B cell (primary cell): ENCODE measurements around the gene ANTXRL. TPM values are rescaled to one million over a fixed set of nuclear protein-coding genes. Genes with fewer than 3 reads are reported as not detected.
A peak's percentile ranks its signal among the peaks of the same experiment; 100 is the strongest.
"Not testable (repeated sequence)": the region's sequence is repeated elsewhere in the genome, so short reads cannot be mapped to it uniquely, and the experiment has no call there.

Source experiments
- ATAC-seq: fragments of 200-7000 bp; cut with Tn5 transposase; one replicate; pipeline ENCODE4 v1.10.0; 2021; ENCODE audit warnings: low read depth, mild to moderate bottlenecking, moderate number of reproducible peaks, moderate library complexity
- CTCF ChIA-PET: fragments of 350-600 bp; sonication (Branson Sonifier 250); formaldehyde crosslinking; loops from one replicate; lab custom pipeline; 2021; ENCODE audit warnings: antibody characterized with exemption, inconsistent platforms; lab: Charles Lee
- POLR2A ChIA-PET: fragments of 350-600 bp; sonication (Branson Sonifier 250); formaldehyde crosslinking; loops from one replicate; lab custom pipeline; 2021; ENCODE audit warnings: antibody characterized with exemption; lab: Charles Lee
- DNase-seq: peaks from one replicate; pipeline ENCODE4 v3.0.0; 2013
- H2AFZ ChIP-seq: 2 replicates; pipeline ENCODE4 v1.6.1; 2012; ENCODE audit warnings: mild to moderate bottlenecking, low read depth, low read length; ENCODE audit not compliant: insufficient read depth, poor library complexity, severe bottlenecking
- H3K27ac ChIP-seq, 2 donors: 1 replicate in 1 of 2; 2 replicates in 1 of 2; pipeline ENCODE4 v1.5.1; 2012 to 2013; ENCODE audit warnings: low read length in 2 of 2, mild to moderate bottlenecking in 2 of 2, moderate library complexity in 1 of 2
- H3K27me3 ChIP-seq, 4 experiments: fragments of 200-600 bp in 1 of 4; sonication (generic) in 1 of 4; replicated peaks in 1 of 4; 1 replicate in 2 of 4; 2 replicates in 2 of 4; pipeline versions ENCODE4 v1.6.1 to v1.7.0; 2013 to 2016; ENCODE audit warnings: low read length in 3 of 4, mild to moderate bottlenecking in 2 of 4, mixed read lengths in 1 of 4, moderate library complexity in 1 of 4; ENCODE audit not compliant: insufficient read depth in 4 of 4, control insufficient read depth in 3 of 4; ENCODE audit errors: control extremely low read depth in 1 of 4
- H3K36me3 ChIP-seq, 2 experiments: replicated peaks in 1 of 2; 1 replicate in 1 of 2; 2 replicates in 1 of 2; pipeline versions ENCODE4 v1.6.1 to v1.7.1; 2013; ENCODE audit warnings: low read length in 1 of 2; ENCODE audit not compliant: insufficient read depth in 2 of 2, control insufficient read depth in 1 of 2; ENCODE audit errors: control extremely low read depth in 1 of 2, extremely low read depth in 1 of 2
- H3K4me1 ChIP-seq, 2 donors: fragments of 200-600 bp in 1 of 2; sonication (generic) in 1 of 2; 1 replicate in 1 of 2; 2 replicates in 1 of 2; pipeline versions ENCODE4 v1.5.1 to v1.6.1; 2013 to 2017; ENCODE audit warnings: low read length in 2 of 2; ENCODE audit not compliant: control insufficient read depth in 2 of 2, insufficient read depth in 2 of 2
- H3K4me2 ChIP-seq: replicated peaks from 2 replicates; pipeline ENCODE3; 2012; ENCODE audit warnings: mild to moderate bottlenecking, low read depth, low read length; ENCODE audit not compliant: poor library complexity, severe bottlenecking
- H3K4me3 ChIP-seq, 5 experiments: fragments of 200-600 bp in 1 of 5; sonication (generic) in 1 of 5; 1 replicate in 3 of 5; 2 replicates in 2 of 5; pipeline versions ENCODE4 v1.5.1 to v1.7.0; 2011 to 2016; ENCODE audit warnings: low read length in 4 of 5, mild to moderate bottlenecking in 4 of 5, low read depth in 2 of 5, control low read depth in 1 of 5, moderate library complexity in 1 of 5; ENCODE audit not compliant: insufficient read depth in 1 of 5; ENCODE audit errors: control extremely low read depth in 1 of 5, extremely low read depth in 1 of 5
- H3K79me2 ChIP-seq: fragments of 200-600 bp; sonication (generic); one replicate; pipeline ENCODE4 v1.6.0; 2016; ENCODE audit warnings: low read length; ENCODE audit not compliant: control insufficient read depth, insufficient read depth
- H3K9ac ChIP-seq: fragments of 200-600 bp; sonication (generic); 2 replicates; pipeline ENCODE4 v1.6.1; 2017; ENCODE audit warnings: mild to moderate bottlenecking, low read length, moderate library complexity
- H3K9me3 ChIP-seq, 3 donors: one replicate each; pipeline versions ENCODE4 v1.6.1 to v1.7.1; 2013; ENCODE audit warnings: low read length in 2 of 3; ENCODE audit not compliant: control insufficient read depth in 2 of 3, insufficient read depth in 1 of 3; ENCODE audit errors: control extremely low read depth in 1 of 3
- H4K20me1 ChIP-seq: 2 replicates; pipeline ENCODE4 v1.6.0; 2012; ENCODE audit warnings: mild to moderate bottlenecking, low read length; ENCODE audit not compliant: insufficient read depth, control insufficient read depth, poor library complexity, severe bottlenecking
- H3K27ac Mint-ChIP-seq: one replicate; pipeline ENCODE4 v1.8.0; 2021; ENCODE audit warnings: mixed read lengths
- H3K27me3 Mint-ChIP-seq: one replicate; pipeline ENCODE4 v1.8.0; 2021; ENCODE audit warnings: mixed read lengths
- H3K4me1 Mint-ChIP-seq: one replicate; pipeline ENCODE4 v1.8.0; 2021; ENCODE audit warnings: mixed read lengths
- H3K4me3 Mint-ChIP-seq: one replicate; pipeline ENCODE4 v1.8.0; 2021; ENCODE audit warnings: mixed read lengths
- H3K9me3 Mint-ChIP-seq: one replicate; pipeline ENCODE4 v1.8.0; 2022; ENCODE audit warnings: mixed read lengths; ENCODE audit not compliant: insufficient read depth
- EZH2 ChIP-seq: IDR thresholded peaks from 2 replicates; pipeline ENCODE4 v1.6.1; 2012; ENCODE audit warnings: borderline replicate concordance, low read depth, mild to moderate bottlenecking, moderate library complexity, low read length; ENCODE audit not compliant: insufficient read depth, poor library complexity, severe bottlenecking
- WGBS: methylation state at CpG from one replicate; pipeline ENCODE4 v1.1.5; 2013; ENCODE audit warnings: missing lambda C conversion rate; ENCODE audit not compliant: insufficient coverage; 5-methylcytosine and 5-hydroxymethylcytosine counted together
- intact Hi-C: fragments of 100-400 bp; cut with micrococcal nuclease; formaldehyde crosslinking; loops from one replicate; pipeline ENCODE4 v1.10.0; 2022
- polyA plus RNA-seq: library from polyadenylated mRNA; depleted of rRNA; stranded (reverse); fragments of >200 nt; gene quantifications from 2 replicates; pipeline ENCODE4 v1.2.3, GENCODE V29; 2012
- total RNA-seq, 2 donors: library from RNA; stranded (reverse); fragments of 120-200 nt in 1 of 2; gene quantifications; 1 replicate in 1 of 2; 2 replicates in 1 of 2; pipeline versions ENCODE4 v1.2.3 to v1.2.4, GENCODE V29; 2013 to 2022
- TF ChIP-seq, protein P1 (sequence below): fragments of 200-600 bp; IDR thresholded peaks from one replicate; pipeline ENCODE4 v1.8.0; 2022; ENCODE audit warnings: antibody characterized with exemption, mild to moderate bottlenecking

ANTXRL gene
- total and polyA plus RNA-seq, 2 donors (not counting 1 experiment from before 2014, with no cell fraction given) = not detected

DNA sequence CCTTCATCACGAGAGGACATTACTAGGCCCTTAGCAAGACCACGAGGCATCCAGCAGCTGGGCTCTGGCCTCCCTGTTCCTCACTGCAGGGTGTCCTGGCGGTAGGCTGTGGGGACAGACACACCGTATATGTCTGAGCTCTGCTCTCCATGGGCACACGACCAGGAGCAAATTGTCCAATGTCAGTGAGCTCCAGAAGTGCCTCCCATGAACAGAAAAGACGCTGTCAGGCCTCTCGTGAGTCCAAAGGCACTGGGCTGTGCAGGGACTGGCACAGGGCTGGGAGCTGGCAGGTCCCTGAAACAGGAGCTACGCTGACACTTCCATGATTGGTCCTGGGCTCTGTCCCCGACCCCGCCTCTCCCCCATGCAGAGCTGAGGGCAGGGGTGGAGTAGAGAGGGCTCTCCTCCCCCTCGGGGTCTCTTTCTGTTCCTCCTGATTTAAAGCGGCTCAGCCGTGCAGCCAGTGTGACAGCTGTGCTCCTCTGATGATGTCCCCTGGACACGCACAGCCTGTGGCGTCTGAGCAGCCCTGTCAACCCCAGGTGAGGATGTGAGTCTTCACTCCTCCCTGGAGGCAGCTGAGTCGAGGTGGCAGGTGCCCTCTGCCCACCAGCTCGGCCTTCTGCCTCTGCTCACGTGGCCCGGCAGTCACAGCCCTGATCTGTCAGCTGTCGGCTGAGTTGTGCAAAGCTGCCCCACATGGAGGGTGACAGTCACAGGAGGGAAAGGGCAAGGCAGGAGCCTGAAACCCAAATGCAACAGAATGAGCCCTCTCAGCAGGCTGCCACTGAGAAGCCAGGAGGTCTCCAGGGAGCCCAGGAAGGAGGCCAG, 13.0 kb downstream of the ANTXRL start:
- H3K4me2 ChIP-seq = peak overlapping the region; percentile 61
- ATAC-seq (peak; percentile 39), DNase-seq (peak; percentile 54)

DNA sequence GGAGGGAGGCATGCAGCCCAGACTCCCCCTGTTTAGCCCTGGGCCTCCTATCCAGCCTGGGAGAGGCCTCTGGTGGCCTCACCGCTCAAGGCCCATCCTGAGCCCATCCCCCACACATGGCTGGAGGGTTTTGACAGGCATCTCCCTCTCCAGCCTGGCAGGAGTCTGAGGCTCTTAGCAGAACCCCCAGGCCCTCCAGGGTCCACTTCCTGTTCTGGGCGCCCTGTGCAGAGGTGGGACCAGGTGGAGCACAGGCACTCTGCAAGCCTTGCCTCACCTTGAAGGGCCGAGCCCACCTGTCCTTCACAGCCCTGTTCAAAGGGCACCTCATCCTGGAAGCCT, 13.5 kb downstream of the ANTXRL start:
- POLR2A ChIA-PET, H3K27me3 Mint-ChIP-seq, H4K20me1 ChIP-seq, H3K4me3 ChIP-seq, intact Hi-C loops, H3K9me3 ChIP-seq, H3K4me3 Mint-ChIP-seq, H3K79me2 ChIP-seq, ATAC-seq, DNase-seq, H3K4me2 ChIP-seq, H3K27me3 ChIP-seq, CTCF ChIA-PET, H3K27ac Mint-ChIP-seq, H3K9me3 Mint-ChIP-seq, H3K9ac ChIP-seq, H3K36me3 ChIP-seq: not testable (repeated sequence)
- WGBS = 94% methylated on average over 2 of the region's 3 CpGs
- peaks cover 24% of the 10 kb centered on the region for H3K4me1 Mint-ChIP-seq
- Histone ChIP-seq H3K4me1 (peaks cover 29 to 36% of the 10 kb centered on the region in 2 donors), H3K27ac (peak overlapping the region in 1 of 2 donors; percentile 6), H2AFZ (peak overlapping the region; percentile 76)

More for the DNA sequence above, 13.0 kb downstream of the ANTXRL start:
- Histone ChIP-seq H3K79me2 (no peaks in the 10 kb centered on the region), H3K4me3 (peak overlapping the region in 1 of 5 experiments; percentile 1), H3K9ac (no peak overlapping the region), H4K20me1 (no peaks in the 10 kb centered on the region), H3K4me1 (peaks cover 29 to 36% of the 10 kb centered on the region in 2 donors), H2AFZ (peak overlapping the region; percentile 76), H3K27me3 (no peaks in the 10 kb centered on the region), H3K9me3 (peaks cover 0 to 2% (median 0%) of the 10 kb centered on the region in 3 donors), H3K27ac (peak overlapping the region; percentile 50 to 57), H3K36me3 (no peaks in the 10 kb centered on the region)
- TF ChIP-seq EZH2 = no peak
- TF ChIP-seq, protein P1, sequence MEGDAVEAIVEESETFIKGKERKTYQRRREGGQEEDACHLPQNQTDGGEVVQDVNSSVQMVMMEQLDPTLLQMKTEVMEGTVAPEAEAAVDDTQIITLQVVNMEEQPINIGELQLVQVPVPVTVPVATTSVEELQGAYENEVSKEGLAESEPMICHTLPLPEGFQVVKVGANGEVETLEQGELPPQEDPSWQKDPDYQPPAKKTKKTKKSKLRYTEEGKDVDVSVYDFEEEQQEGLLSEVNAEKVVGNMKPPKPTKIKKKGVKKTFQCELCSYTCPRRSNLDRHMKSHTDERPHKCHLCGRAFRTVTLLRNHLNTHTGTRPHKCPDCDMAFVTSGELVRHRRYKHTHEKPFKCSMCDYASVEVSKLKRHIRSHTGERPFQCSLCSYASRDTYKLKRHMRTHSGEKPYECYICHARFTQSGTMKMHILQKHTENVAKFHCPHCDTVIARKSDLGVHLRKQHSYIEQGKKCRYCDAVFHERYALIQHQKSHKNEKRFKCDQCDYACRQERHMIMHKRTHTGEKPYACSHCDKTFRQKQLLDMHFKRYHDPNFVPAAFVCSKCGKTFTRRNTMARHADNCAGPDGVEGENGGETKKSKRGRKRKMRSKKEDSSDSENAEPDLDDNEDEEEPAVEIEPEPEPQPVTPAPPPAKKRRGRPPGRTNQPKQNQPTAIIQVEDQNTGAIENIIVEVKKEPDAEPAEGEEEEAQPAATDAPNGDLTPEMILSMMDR = no peak
- H3K4me1 Mint-ChIP-seq = peaks cover 24% of the 10 kb centered on the region
- intact Hi-C loops = no loop called here
- H3K27me3 Mint-ChIP-seq = peaks cover 9% of the 10 kb centered on the region
- ChIA-PET CTCF (no interaction called here), POLR2A (no interaction called here)
- H3K4me3 Mint-ChIP-seq = peak overlapping the region; percentile 50
- no peaks in the 10 kb centered on the region for H3K9me3 Mint-ChIP-seq
- H3K27ac Mint-ChIP-seq = no peak overlapping the region
- 30% methylated on average over 20 of the region's 20 CpGs for WGBS
